HG03521 (cell line): ENCODE data around the gene FBXL12.
"Not testable (repeated sequence)": the region's sequence is repeated elsewhere in the genome, so short reads cannot be mapped to it uniquely, and the experiment has no call there.

Experiments
- ATAC-seq: cut with Tn5 transposase; IDR thresholded peaks from one replicate; pipeline ENCODE4 v1.9.1; 2021; ENCODE audit warnings: mild to moderate bottlenecking, moderate library complexity; ENCODE audit not compliant: unreplicated experiment

The FBXL12 gene

GRCh38 chr19:9818734-9819595, at the start of gene FBXL12:
TSS of gene FBXL12 (minus strand) at chr19:9819079. CDS start at chr19:9818813, 266 bp downstream.
- peak; percentile 84 for ATAC-seq

- no peak for ATAC-seq
Measured at GRCh38 chr19:9865732-9866501, 47.0 kb upstream of the FBXL12 start.

GRCh38 chr19:9863759-9864158, 44.9 kb upstream of the FBXL12 start:
- ATAC-seq, result no peak

- ATAC-seq, result no peak
Measured at GRCh38 chr19:9862938-9863337, 44.1 kb upstream of the FBXL12 start.

- ATAC-seq, result no peak
Measured at GRCh38 chr19:9861503-9861902, 42.6 kb upstream of the FBXL12 start.

GRCh38 chr19:9860407-9860806, 41.5 kb upstream of the FBXL12 start:
- ATAC-seq, result no peak

- ATAC-seq, result no peak
Measured at GRCh38 chr19:9858766-9859165, 39.9 kb upstream of the FBXL12 start.

- no peak for ATAC-seq
Measured at GRCh38 chr19:9857920-9858746, 39.3 kb upstream of the FBXL12 start.

GRCh38 chr19:9857076-9857721, 38.3 kb upstream of the FBXL12 start:
- ATAC-seq, result no peak

GRCh38 chr19:9856609-9857008, 37.7 kb upstream of the FBXL12 start:
- no peak for ATAC-seq

GRCh38 chr19:9854282-9854846, 35.5 kb upstream of the FBXL12 start:
- no peak for ATAC-seq

GRCh38 chr19:9850235-9850959, 31.5 kb upstream of the FBXL12 start:
- ATAC-seq, result no peak

- ATAC-seq, result no peak
Measured at GRCh38 chr19:9849791-9850190, 30.9 kb upstream of the FBXL12 start.

GRCh38 chr19:9848762-9849161, 29.9 kb upstream of the FBXL12 start:
- no peak for ATAC-seq

GRCh38 chr19:9848060-9848459, 29.2 kb upstream of the FBXL12 start:
- ATAC-seq, result no peak

GRCh38 chr19:9847087-9847671, 28.3 kb upstream of the FBXL12 start:
- ATAC-seq, result no peak

GRCh38 chr19:9843626-9844273, 24.9 kb upstream of the FBXL12 start:
- not testable (repeated sequence) for ATAC-seq

GRCh38 chr19:9842834-9843625, 24.2 kb upstream of the FBXL12 start:
- no peak for ATAC-seq
